ENCODE measurements around the gene PLXNA2. TPM values are rescaled to one million over a fixed set of nuclear protein-coding genes. Genes with fewer than 3 reads are reported as not detected.

Gene PLXNA2
- total RNA-seq, 1 donor from 2014 or later: 1.7 TPM

DNA sequence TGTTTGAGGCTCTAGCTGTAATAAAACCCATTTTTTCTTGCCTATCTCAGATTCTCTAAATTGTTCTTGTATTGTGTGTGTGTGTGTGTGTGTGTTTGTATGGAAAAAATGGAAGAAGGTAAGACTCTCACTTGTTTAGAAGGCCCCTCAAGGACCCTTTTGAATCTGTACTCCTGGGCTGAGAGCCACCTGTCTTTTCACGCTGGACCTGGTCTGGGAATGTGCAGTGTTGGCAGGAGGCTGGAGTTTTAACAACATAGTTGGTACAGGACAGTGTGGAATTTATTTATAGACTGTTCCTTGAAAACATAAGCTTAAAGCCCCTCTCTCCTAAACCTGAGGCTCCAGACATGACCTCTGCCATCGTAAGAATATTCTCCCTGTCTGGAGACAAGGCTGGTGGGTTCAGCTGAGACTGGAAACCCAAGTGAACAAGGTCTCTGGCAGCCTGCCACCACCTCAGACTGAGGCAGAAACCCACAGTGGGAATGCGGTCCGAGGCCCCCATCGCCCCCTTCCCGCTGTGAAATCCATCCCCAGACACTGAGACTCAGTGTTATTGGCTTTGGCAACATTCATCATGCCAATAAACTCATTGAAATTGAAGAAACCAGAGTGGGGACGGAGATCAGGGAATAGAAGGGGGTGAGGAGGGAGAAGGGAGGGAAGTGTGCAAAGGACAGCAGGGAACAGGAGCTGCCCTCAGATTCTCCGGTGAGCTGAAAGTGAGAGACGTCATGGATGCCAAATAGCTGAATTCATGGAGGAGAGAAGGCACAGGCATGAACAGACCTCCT is 24.6 kb upstream of the PLXNA2 start:
- Mint-ChIP-seq H3K27ac (peak overlapping the region; percentile 7), H3K4me1 (peaks cover 59% of the 10 kb centered on the region), H3K36me3 (no peaks in the 10 kb centered on the region), H3K27me3 (ENCODE audit: insufficient read depth, low read depth) (no peaks in the 10 kb centered on the region), H3K4me3 (peak overlapping the region; percentile 16), H3K9me3 (no peaks in the 10 kb centered on the region)
- no peaks in the 10 kb centered on the region for H3K36me3 ChIP-seq
- H3F3A ChIP-seq (ENCODE audit: low read depth): peaks cover 29% of the 10 kb centered on the region
- H3K27me3 ChIP-seq: no peaks in the 10 kb centered on the region
- H3K79me2 ChIP-seq (ENCODE audit: low read depth): no peaks in the 10 kb centered on the region
- no peak overlapping the region for H3K4me2 ChIP-seq
- H4K20me1 ChIP-seq (ENCODE audit: low read depth): no peaks in the 10 kb centered on the region
- no peak overlapping the region for H3K4me3 ChIP-seq
- peaks cover 49% of the 10 kb centered on the region for H3K4me1 ChIP-seq
- DNase-seq (ENCODE audit: low spot score): no peak
- H3K27ac ChIP-seq: no peak overlapping the region
- no peak overlapping the region for H2AFZ ChIP-seq (replicated peaks)
- TF ChIP-seq, protein P1, sequence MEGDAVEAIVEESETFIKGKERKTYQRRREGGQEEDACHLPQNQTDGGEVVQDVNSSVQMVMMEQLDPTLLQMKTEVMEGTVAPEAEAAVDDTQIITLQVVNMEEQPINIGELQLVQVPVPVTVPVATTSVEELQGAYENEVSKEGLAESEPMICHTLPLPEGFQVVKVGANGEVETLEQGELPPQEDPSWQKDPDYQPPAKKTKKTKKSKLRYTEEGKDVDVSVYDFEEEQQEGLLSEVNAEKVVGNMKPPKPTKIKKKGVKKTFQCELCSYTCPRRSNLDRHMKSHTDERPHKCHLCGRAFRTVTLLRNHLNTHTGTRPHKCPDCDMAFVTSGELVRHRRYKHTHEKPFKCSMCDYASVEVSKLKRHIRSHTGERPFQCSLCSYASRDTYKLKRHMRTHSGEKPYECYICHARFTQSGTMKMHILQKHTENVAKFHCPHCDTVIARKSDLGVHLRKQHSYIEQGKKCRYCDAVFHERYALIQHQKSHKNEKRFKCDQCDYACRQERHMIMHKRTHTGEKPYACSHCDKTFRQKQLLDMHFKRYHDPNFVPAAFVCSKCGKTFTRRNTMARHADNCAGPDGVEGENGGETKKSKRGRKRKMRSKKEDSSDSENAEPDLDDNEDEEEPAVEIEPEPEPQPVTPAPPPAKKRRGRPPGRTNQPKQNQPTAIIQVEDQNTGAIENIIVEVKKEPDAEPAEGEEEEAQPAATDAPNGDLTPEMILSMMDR (IDR thresholded peaks at IDR 0.05): no peak
- no peak for TF ChIP-seq EZH2 (IDR thresholded peaks at IDR 0.05)
- TF ChIP-seq EZH2phosphoT487 (IDR thresholded peaks at IDR 0.05): no peak
- no peaks in the 10 kb centered on the region for H3K9me3 ChIP-seq (ENCODE audit: low read depth)
- H3K9ac ChIP-seq: no peak overlapping the region

DNA sequence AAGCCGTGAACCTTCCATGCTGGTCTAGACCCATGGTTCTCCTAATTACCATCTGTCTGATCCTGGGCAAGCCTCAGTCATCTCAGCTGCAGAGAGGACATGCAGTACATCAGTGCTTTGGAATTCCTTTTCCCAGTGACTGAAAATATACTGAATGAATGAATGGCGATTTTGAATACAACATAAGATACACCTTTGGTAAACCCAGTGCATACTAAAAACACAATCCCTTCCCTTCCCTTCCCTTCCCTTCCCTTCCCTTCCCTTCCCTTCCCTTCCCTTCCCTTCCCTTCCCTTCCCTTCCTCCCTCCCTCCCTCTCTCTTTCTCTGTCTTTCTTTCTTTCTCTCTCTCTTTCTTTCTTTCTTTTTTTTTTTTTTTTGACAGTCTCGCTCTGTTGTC is 21.3 kb upstream of the PLXNA2 start:
- H3K27me3 Mint-ChIP-seq (ENCODE audit: insufficient read depth, low read depth): no peaks in the 10 kb centered on the region
- no peak overlapping the region for H3K4me3 ChIP-seq
- H3K9me3 Mint-ChIP-seq: peaks cover 4% of the 10 kb centered on the region
- no peaks in the 10 kb centered on the region for H3K9me3 ChIP-seq (ENCODE audit: low read depth)
- H4K20me1 ChIP-seq (ENCODE audit: low read depth): no peaks in the 10 kb centered on the region
- no peaks in the 10 kb centered on the region for H3K36me3 Mint-ChIP-seq
- H3K27ac ChIP-seq: no peak overlapping the region
- no peak overlapping the region for H3K4me3 Mint-ChIP-seq
- peaks cover 5% of the 10 kb centered on the region for H3K36me3 ChIP-seq
- H2AFZ ChIP-seq (replicated peaks): no peak overlapping the region
- no peak for DNase-seq (ENCODE audit: low spot score)
- TF ChIP-seq, protein P1 (IDR thresholded peaks at IDR 0.05): no peak
- TF ChIP-seq EZH2phosphoT487 (IDR thresholded peaks at IDR 0.05): no peak
- no peak for TF ChIP-seq EZH2 (IDR thresholded peaks at IDR 0.05)
- H3K4me1 Mint-ChIP-seq: peaks cover 47% of the 10 kb centered on the region
- peaks cover 16% of the 10 kb centered on the region for H3F3A ChIP-seq (ENCODE audit: low read depth)
- peaks cover 37% of the 10 kb centered on the region for H3K4me1 ChIP-seq
- H3K27ac Mint-ChIP-seq: no peak overlapping the region
- no peaks in the 10 kb centered on the region for H3K79me2 ChIP-seq (ENCODE audit: low read depth)
- no peak overlapping the region for H3K9ac ChIP-seq
- no peak overlapping the region for H3K4me2 ChIP-seq
- H3K27me3 ChIP-seq: no peaks in the 10 kb centered on the region

DNA sequence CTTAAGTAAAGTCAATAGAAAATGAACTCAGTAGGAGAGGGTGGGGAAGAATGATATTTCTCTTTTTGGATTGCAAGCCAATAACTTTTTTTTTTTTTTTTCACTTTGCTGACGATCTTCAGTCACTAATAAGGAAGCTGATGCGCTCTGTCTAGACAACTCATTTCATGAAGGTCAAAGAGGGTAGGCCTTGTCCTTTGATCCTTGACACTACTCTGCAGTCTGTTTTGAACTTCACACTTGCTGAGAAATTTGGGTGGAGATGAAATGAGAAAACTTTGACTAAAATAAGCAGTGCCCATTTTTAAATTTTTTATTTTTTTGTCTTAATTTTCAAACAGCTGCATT is 20.9 kb upstream of the PLXNA2 start:
- Histone ChIP-seq H3K27ac (no peak overlapping the region), H3K79me2 (ENCODE audit: low read depth) (no peaks in the 10 kb centered on the region), H3K9ac (no peak overlapping the region), H3K4me3 (no peak overlapping the region), H3K4me1 (peaks cover 33% of the 10 kb centered on the region), H3K4me2 (no peak overlapping the region), H3K36me3 (peaks cover 6% of the 10 kb centered on the region), H3K9me3 (ENCODE audit: low read depth) (peaks cover 3% of the 10 kb centered on the region), H3K27me3 (no peaks in the 10 kb centered on the region), H2AFZ (replicated peaks) (no peak overlapping the region), H4K20me1 (ENCODE audit: low read depth) (no peaks in the 10 kb centered on the region), H3F3A (ENCODE audit: low read depth) (peaks cover 12% of the 10 kb centered on the region)
- no peak overlapping the region for H3K27ac Mint-ChIP-seq
- TF ChIP-seq, protein P1 (IDR thresholded peaks at IDR 0.05): no peak
- no peak for TF ChIP-seq EZH2phosphoT487 (IDR thresholded peaks at IDR 0.05)
- no peak for TF ChIP-seq EZH2 (IDR thresholded peaks at IDR 0.05)
- H3K36me3 Mint-ChIP-seq: no peaks in the 10 kb centered on the region
- H3K4me1 Mint-ChIP-seq: peaks cover 43% of the 10 kb centered on the region
- H3K4me3 Mint-ChIP-seq: no peak overlapping the region
- no peak for DNase-seq (ENCODE audit: low spot score)
- no peaks in the 10 kb centered on the region for H3K27me3 Mint-ChIP-seq (ENCODE audit: insufficient read depth, low read depth)
- peaks cover 8% of the 10 kb centered on the region for H3K9me3 Mint-ChIP-seq
